GM21390 (cell line): ENCODE data around the gene NFKBIZ.
"Not testable (repeated sequence)": the region's sequence is repeated elsewhere in the genome, so short reads cannot be mapped to it uniquely, and the experiment has no call there.

Experiments used
- ATAC-seq: cut with Tn5 transposase; IDR thresholded peaks from one replicate; pipeline ENCODE4 v1.9.1; 2021; ENCODE audit not compliant: unreplicated experiment

NFKBIZ gene

DNA sequence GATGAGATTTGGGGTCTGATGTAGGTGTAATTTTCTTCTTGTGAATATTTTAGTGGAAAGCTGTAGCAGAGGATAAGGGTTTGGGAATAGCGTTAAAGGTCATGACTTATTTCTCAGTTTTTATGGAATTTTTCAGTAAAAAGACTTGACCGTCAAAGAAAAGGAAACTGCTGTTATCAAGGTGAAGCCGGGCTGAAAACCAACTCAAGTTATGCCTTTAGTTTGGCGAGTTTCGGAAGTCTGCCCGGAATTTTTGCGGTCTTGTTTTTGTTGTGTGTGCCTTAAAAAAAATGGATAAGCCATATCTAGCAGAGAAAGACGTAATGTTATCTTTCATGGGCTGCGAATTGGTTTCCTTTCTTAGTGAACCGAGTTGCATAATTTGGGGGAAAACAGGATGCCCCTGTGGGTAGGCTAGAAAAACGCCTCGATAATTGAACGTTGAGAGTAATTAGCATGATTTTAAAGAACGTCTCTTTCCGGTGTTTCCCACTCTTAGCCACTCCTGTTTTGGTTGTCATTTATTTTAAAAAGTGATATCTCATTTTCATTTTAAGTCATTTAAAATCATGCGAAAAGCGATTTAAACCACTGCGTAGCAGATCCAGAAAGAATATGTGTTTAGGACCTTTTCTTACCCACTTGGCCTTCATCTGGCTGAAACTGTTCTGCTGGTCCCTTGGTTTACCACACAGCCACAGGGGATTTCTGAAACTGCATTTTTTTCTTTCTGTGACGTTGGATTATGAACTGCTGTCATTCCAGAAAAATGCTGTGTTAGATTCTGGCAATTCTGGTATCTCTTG is 1.1 kb downstream of the NFKBIZ start:
- ATAC-seq = peak; percentile 24

DNA sequence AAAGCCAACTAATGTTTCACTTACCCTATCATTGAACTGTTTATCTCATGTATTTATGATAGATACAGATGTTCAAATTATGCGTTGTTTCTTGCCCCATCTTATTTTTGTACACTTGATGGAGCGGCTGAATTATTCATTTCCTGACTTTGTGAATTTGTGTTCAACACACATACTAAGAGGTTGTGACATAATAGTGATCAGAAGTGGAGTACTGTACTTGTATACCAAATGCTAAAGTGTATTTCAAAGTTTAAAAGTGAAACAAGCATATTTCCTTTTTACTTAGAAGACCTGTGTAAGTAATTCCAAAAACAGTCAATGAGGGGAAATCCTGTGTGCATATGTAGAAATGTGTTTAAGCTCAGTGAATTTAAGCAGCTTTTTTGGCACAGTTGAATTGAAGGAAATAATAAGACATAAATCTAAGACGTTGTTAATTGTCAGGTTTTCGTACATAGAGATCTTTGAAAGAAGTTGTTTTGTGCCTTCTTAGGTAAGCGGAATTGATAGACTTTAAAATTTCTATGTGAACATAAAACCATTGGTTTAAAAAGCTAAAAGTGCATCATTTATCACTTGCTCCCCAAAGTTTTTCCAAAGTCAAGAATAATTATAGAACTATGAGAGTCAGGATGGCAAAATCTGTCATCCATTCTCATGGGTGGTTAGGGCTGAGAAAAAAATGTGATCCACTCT is 1.9 kb downstream of the NFKBIZ start:
- ATAC-seq = no peak

DNA sequence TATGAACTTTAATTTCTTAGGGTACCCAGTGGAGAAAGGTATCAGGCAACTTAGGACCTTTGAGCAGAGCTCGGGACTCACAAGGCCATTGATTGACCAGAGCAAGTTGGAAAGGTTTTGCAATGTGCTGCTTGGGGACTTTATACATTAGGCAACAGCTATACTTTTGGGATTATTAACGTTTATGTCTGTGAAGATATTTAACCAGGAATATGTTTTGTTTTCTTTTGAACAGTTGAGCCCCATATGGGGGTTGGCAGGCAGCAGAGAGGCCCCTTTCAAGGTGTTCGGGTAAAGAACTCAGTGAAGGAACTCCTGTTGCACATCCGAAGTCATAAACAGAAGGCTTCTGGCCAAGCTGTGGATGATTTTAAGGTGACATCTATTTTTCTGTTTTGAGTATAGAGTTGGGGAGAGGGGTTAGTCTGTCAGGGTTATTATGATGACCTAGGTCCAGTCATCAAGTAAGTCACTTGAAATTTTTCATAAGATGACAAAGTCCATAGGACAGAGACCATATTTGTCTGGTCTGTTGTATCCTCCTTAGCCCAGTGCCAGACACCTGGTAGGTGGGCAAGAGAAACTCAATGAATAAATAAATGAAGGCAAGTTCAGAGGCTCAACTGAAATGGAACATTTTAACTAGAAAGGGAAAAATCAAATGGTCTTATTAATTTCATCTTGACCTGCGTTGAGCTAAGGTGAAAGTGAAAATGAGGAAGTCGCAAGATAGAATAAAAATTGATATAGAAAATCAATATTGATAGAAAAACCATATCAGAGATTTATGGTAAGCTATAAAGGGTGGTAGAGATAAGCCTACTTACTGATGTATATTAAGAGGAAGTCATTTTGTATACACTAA is 2.8 kb downstream of the NFKBIZ start:
- ATAC-seq = no peak

- ATAC-seq = no peak
Measured at GRCh38 chr3:101852983-101853840, 3.9 kb downstream of the NFKBIZ start.

GRCh38 chr3:101853982-101854381 is 4.7 kb downstream of the NFKBIZ start:
- no peak for ATAC-seq

DNA sequence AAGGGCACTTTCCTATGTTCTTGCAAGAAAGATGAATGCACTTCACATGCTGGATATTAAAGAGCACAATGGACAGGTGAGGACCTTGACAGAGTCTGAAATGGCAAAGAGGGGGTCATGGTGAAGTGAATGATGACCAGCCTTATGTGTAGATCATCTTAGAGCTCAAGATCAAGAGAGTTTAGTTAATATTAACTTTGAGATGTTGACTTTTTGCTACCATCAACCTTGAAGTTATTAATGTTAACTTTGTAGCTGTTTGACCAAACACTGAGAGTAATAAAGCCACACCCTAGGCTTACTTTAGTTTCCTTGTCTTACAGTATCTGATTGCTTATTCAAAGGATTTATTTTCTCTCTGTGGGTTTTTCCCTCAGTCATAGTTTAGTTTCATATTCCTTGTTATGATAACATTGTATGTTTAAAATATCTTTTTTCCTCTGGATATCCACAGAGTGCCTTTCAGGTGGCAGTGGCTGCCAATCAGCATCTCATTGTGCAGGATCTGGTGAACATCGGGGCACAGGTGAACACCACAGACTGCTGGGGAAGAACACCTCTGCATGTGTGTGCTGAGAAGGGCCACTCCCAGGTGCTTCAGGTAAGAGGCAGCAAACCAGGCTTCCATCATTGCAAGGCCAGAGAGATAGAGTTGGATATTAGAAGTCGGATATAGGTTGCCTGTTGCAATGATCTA is 5.4 kb downstream of the NFKBIZ start:
- ATAC-seq = no peak

- no peak for ATAC-seq
Measured at GRCh38 chr3:101857301-101857741, 8.0 kb downstream of the NFKBIZ start.

DNA sequence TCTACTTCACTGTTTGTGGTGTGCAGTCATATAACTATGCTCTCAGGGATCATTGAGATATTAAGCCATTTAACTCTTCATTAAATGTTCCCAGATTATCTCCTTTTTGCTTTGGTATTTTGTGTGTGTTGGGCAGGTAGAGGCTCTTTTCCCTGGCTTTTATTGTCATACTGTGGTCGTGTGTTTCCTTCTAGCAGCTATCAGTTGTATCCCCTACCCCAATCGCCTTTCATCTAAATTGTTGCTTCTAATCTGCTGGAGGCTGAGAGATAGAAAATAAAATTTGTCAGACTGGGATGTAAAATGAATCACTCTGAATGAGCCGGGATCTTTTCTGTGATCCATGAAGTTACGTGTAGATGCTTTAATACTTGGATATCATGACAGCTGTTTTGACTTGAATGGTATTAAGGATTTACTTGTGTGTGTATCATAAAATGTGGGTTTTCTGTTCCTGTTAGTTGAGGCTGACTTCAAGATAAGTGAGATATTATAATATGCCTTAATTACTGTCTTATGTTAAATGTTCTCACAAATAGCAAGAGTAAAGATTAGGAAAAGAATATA is 9.2 kb downstream of the NFKBIZ start:
- no peak for ATAC-seq

- no peak for ATAC-seq
Measured at GRCh38 chr3:101859882-101860448, 10.7 kb downstream of the NFKBIZ start.

- ATAC-seq = peak; percentile 61
Measured at GRCh38 chr3:101861212-101861788, 12.0 kb downstream of the NFKBIZ start.

GRCh38 chr3:101861789-101862415 is 12.6 kb downstream of the NFKBIZ start:
- ATAC-seq = peak; percentile 2

GRCh38 chr3:101862416-101863165 is 13.3 kb downstream of the NFKBIZ start:
- no peak for ATAC-seq

DNA sequence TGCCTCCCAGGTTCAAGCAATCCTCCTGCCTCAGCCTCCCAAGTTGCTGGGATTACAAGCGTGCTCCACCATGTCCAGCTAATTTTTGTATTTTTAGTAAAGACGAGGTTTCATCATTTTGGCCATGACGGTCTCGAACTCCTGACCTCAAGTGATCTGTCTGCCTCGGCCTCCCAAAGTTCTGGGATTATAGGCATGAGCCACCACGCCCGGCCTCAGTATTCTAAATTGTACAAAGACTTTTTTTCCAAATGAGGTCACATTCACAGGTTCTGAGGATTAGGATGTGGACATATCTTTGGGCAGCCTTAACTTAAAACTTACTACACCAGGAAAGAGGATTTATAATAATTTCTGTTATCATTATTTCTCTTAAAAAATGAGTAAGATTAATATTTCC is 15.6 kb downstream of the NFKBIZ start:
- ATAC-seq = not testable (repeated sequence)

DNA sequence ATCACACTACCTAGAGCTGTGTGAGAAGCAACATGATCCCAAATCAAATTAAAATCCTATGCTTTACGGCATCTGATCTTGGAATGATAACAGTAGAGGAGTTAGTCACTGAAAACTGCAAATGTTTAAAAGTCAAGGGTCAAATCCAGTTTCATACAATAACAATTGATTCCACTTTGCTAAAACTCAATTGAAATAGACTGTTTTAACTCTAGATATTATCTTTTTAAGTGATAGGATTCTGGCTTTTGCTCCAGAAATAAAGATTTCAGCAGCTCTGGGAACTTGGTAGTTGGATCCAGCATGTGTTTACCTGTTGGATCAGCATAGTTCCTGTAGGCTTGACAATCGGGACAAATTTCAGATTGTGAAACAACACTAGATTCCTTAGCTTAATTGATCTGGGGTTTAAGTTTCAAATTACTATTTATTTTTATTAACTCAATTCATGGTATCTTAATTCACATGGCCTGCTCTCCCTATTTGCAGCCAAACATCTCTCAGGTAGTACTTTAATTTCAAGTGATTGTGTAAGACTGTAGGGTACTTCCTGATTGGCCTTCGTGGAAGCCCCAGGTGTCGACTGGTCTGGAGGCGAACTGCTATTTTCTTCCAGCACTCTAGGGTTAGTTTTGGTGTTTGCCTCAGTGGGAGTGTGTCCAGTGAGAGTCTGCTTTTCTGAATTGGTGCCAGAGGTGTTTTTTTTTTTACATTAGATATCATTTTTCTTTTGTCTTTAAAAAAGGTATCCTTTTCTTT is 16.6 kb downstream of the NFKBIZ start:
- no peak for ATAC-seq

GRCh38 chr3:101867511-101867910 is 18.2 kb downstream of the NFKBIZ start:
- ATAC-seq = no peak

- ATAC-seq = no peak
Measured at GRCh38 chr3:101867996-101868395, 18.7 kb downstream of the NFKBIZ start.
